ENCODE results near the gene MEST. TPM values are rescaled to one million over a fixed set of nuclear protein-coding genes. Genes with fewer than 3 reads are reported as not detected.
"Not testable (repeated sequence)": the region's sequence is repeated elsewhere in the genome, so short reads cannot be mapped to it uniquely, and the experiment has no call there.

Gene MEST
- total and polyA plus RNA-seq, 2 of the 13 experiments (the other 11 are each of a cell fraction or from before 2014, with no cell fraction given), result 49.5 to 54.6 TPM

DNA sequence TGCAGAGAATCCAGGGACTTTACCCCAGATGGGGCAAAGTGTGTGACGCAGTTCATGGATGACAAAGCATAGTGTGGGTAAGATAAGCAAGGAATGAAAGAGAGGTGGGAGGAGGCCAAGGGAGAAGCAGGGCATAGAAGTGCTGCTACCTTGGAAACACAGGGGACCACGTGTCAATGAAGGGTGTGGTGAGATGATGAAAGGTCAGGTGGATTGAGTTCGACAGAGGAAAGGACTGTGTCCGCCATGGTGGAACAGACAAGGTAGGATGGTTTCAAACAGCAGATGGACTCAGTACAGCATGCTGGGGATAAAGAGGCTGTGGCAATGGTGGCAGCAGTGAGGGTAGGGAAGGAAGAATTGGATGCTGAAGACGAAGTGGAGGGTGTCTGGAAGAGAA, 32.7 kb downstream of the MEST start (continued):
- no peak for TF ChIP-seq TP53 (CRISPR knock-in tag; conservative IDR thresholded peaks at IDR 0.05)
- TF ChIP-seq, protein P1, sequence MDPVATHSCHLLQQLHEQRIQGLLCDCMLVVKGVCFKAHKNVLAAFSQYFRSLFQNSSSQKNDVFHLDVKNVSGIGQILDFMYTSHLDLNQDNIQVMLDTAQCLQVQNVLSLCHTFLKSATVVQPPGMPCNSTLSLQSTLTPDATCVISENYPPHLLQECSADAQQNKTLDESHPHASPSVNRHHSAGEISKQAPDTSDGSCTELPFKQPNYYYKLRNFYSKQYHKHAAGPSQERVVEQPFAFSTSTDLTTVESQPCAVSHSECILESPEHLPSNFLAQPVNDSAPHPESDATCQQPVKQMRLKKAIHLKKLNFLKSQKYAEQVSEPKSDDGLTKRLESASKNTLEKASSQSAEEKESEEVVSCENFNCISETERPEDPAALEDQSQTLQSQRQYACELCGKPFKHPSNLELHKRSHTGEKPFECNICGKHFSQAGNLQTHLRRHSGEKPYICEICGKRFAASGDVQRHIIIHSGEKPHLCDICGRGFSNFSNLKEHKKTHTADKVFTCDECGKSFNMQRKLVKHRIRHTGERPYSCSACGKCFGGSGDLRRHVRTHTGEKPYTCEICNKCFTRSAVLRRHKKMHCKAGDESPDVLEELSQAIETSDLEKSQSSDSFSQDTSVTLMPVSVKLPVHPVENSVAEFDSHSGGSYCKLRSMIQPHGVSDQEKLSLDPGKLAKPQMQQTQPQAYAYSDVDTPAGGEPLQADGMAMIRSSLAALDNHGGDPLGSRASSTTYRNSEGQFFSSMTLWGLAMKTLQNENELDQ (CRISPR knock-in tag; IDR thresholded peaks at IDR 0.05; ENCODE audit: borderline replicate concordance), result no peak
- no peak for TF ChIP-seq ZNF138 (CRISPR knock-in tag; IDR thresholded peaks at IDR 0.05; ENCODE audit: low read depth)
- no peak for TF ChIP-seq NCOA1 (CRISPR knock-in tag; IDR thresholded peaks at IDR 0.05)
- no peak for TF ChIP-seq MAZ (IDR thresholded peaks at IDR 0.05; ENCODE audit: borderline replicate concordance, low read depth, low read length)
- TF ChIP-seq MAZ (CRISPR knock-in tag; IDR thresholded peaks at IDR 0.05; ENCODE audit: low read depth), result no peak
- TF ChIP-seq NFKBIZ (CRISPR knock-in tag; IDR thresholded peaks at IDR 0.05), result no peak
- TF ChIP-seq, protein P2, sequence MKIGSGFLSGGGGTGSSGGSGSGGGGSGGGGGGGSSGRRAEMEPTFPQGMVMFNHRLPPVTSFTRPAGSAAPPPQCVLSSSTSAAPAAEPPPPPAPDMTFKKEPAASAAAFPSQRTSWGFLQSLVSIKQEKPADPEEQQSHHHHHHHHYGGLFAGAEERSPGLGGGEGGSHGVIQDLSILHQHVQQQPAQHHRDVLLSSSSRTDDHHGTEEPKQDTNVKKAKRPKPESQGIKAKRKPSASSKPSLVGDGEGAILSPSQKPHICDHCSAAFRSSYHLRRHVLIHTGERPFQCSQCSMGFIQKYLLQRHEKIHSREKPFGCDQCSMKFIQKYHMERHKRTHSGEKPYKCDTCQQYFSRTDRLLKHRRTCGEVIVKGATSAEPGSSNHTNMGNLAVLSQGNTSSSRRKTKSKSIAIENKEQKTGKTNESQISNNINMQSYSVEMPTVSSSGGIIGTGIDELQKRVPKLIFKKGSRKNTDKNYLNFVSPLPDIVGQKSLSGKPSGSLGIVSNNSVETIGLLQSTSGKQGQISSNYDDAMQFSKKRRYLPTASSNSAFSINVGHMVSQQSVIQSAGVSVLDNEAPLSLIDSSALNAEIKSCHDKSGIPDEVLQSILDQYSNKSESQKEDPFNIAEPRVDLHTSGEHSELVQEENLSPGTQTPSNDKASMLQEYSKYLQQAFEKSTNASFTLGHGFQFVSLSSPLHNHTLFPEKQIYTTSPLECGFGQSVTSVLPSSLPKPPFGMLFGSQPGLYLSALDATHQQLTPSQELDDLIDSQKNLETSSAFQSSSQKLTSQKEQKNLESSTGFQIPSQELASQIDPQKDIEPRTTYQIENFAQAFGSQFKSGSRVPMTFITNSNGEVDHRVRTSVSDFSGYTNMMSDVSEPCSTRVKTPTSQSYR (CRISPR knock-in tag; IDR thresholded peaks at IDR 0.05; ENCODE audit: borderline replicate concordance), result no peak
- TF ChIP-seq, protein P3, sequence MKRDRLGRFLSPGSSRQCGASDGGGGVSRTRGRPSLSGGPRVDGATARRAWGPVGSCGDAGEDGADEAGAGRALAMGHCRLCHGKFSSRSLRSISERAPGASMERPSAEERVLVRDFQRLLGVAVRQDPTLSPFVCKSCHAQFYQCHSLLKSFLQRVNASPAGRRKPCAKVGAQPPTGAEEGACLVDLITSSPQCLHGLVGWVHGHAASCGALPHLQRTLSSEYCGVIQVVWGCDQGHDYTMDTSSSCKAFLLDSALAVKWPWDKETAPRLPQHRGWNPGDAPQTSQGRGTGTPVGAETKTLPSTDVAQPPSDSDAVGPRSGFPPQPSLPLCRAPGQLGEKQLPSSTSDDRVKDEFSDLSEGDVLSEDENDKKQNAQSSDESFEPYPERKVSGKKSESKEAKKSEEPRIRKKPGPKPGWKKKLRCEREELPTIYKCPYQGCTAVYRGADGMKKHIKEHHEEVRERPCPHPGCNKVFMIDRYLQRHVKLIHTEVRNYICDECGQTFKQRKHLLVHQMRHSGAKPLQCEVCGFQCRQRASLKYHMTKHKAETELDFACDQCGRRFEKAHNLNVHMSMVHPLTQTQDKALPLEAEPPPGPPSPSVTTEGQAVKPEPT (CRISPR knock-in tag; IDR thresholded peaks at IDR 0.05; ENCODE audit: low read depth), result no peak
- TF ChIP-seq, protein P4, sequence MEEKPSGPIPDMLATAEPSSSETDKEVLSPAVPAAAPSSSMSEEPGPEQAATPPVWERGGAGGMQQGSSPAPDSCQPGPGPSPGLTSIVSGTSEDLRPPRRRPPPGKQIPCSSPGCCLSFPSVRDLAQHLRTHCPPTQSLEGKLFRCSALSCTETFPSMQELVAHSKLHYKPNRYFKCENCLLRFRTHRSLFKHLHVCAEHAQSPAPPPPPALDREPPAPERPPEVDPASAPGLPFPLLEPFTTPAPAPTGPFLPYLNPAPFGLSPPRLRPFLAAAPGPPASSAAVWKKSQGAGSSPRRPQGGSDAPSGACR (CRISPR knock-in tag; IDR thresholded peaks at IDR 0.05), result no peak
- TF ChIP-seq GTF2F1 (IDR thresholded peaks at IDR 0.05; ENCODE audit: low read length), result no peak

DNA sequence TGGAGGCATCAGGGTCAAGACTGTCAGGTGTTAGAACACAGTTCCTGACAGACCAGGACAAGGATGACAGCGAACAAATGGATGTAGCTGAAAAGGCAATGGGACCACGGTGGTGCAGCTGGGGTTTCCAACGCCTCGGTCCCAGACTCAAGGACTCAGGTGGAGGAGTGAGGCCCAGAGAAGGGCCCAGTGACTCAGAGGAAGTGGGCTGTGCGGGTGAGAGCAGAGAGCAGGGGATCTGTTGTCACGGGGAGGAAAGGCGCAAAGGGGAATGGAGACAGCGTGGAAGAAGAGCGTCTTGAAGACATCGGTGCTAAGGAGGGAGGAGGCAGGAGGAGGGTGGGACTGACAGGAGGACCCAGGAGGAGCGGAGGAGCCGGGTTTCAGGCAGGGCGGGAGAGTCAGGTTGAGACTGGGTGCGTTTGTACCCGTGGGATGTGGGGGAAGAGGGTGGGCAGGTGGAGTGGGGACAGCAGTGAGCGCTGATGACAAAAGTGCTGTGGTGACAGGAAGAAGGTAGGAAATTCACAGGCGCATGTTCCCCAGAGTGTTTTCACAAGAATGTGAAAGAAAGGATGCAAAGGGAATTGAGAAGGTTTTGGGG, 36.0 kb downstream of the MEST start:
- H4K20me1 ChIP-seq (ENCODE audit: insufficient read depth, low read length); H3K9ac ChIP-seq (ENCODE audit: insufficient read depth, low read depth, low read length); POLR2A ChIA-PET; H3K4me1 ChIP-seq (ENCODE audit: insufficient read depth, low read length); BruUV-seq (replicated peaks); H3K27me3 ChIP-seq (ENCODE audit: control insufficient read depth in 1 of 2, insufficient read depth in 2 of 2, low read length in 2 of 2); H2AFZ ChIP-seq (ENCODE audit: low read length); H3K4me3 ChIP-seq (replicated peaks in 1 of 3; ENCODE audit: insufficient read depth in 1 of 3, low read depth in 2 of 3, low read length in 3 of 3); ATAC-seq; intact Hi-C loops (cut with micrococcal nuclease; ENCODE audit: unreplicated experiment); DNase-seq (ENCODE audit: low spot score); H3K36me3 ChIP-seq (replicated peaks in 1 of 2; ENCODE audit: control insufficient read depth in 1 of 2, insufficient read depth in 2 of 2, low read length in 2 of 2); H3K9me3 ChIP-seq (ENCODE audit: low read length); in situ Hi-C loops (cut with HindIII; ENCODE audit: extremely low pct_ligation_motif_present, low pct_unique_long_range_greater_than_20kb); H3K79me2 ChIP-seq (ENCODE audit: insufficient read depth, low read length); FAIRE-seq; H3K4me2 ChIP-seq (ENCODE audit: low read depth, low read length); CTCF ChIA-PET (ENCODE audit: low intra/inter-chr PET ratio, low total read pairs); H3K27ac ChIP-seq (ENCODE audit: extremely low read length, insufficient read depth, low read length): not testable (repeated sequence)
- 95% methylated on average over 17 of the region's 17 CpGs for WGBS (ENCODE audit: low lambda C conversion rate)
